H9 (cell line): ENCODE measurements around the gene CLRN1. TPM values are rescaled to one million over a fixed set of nuclear protein-coding genes. Genes with fewer than 3 reads are reported as not detected.

Experiments used
- DNase-seq: peaks from one replicate; pipeline ENCODE4 v3.0.0-alpha.2; 2017
- H2AFZ ChIP-seq: one replicate; pipeline ENCODE4 v1.6.1; 2013; ENCODE audit warnings: mild to moderate bottlenecking, low read length, control low read depth, moderate library complexity
- H2AK5ac ChIP-seq: 2 replicates; pipeline ENCODE4 v1.6.1; 2013; ENCODE audit warnings: low read length, control low read depth, mixed read lengths; ENCODE audit not compliant: insufficient read length
- H2BK120ac ChIP-seq: one replicate; pipeline ENCODE4 v1.6.1; 2013; ENCODE audit warnings: low read depth, mild to moderate bottlenecking, low read length, control low read depth, inconsistent platforms; ENCODE audit not compliant: poor library complexity, severe bottlenecking
- H2BK12ac ChIP-seq: 2 replicates; pipeline ENCODE4 v1.6.1; 2013; ENCODE audit warnings: low read length, control low read depth, mixed read lengths, low read depth; ENCODE audit not compliant: insufficient read length
- H2BK15ac ChIP-seq: 2 replicates; pipeline ENCODE4 v1.6.1; 2013; ENCODE audit warnings: low read depth, low read length, control low read depth
- H2BK20ac ChIP-seq: one replicate; pipeline ENCODE4 v1.6.1; 2013; ENCODE audit warnings: low read depth, mild to moderate bottlenecking, low read length, control low read depth, inconsistent platforms; ENCODE audit not compliant: poor library complexity, severe bottlenecking
- H2BK5ac ChIP-seq: 2 replicates; pipeline ENCODE4 v1.6.1; 2013; ENCODE audit warnings: low read length, control low read depth, mixed read lengths; ENCODE audit not compliant: insufficient read length
- H3K14ac ChIP-seq: 2 replicates; pipeline ENCODE4 v1.6.1; 2013; ENCODE audit warnings: low read length, control low read depth; ENCODE audit not compliant: insufficient read depth
- H3K18ac ChIP-seq: 2 replicates; pipeline ENCODE4 v1.6.1; 2013; ENCODE audit warnings: low read depth, mild to moderate bottlenecking, mixed read lengths, low read length, control low read depth; ENCODE audit not compliant: insufficient read length
- H3K23ac ChIP-seq: 2 replicates; pipeline ENCODE4 v1.6.1; 2013; ENCODE audit warnings: low read length, control low read depth, mixed read lengths, low read depth; ENCODE audit not compliant: insufficient read length
- H3K23me2 ChIP-seq: 2 replicates; pipeline ENCODE4 v1.6.1; 2013; ENCODE audit warnings: low read depth, mild to moderate bottlenecking, mixed read lengths, low read length, control low read depth; ENCODE audit not compliant: insufficient read length, poor library complexity, severe bottlenecking
- H3K27ac ChIP-seq: 2 replicates; pipeline ENCODE4 v1.5.1; 2013; ENCODE audit warnings: low read length, control low read depth, mixed read lengths, low read depth; ENCODE audit not compliant: insufficient read length
- H3K27me3 ChIP-seq: 2 replicates; pipeline ENCODE4 v1.6.1; 2013; ENCODE audit warnings: low read length, control low read depth, inconsistent platforms; ENCODE audit not compliant: insufficient read depth
- H3K4ac ChIP-seq: 2 replicates; pipeline ENCODE4 v1.6.1; 2013; ENCODE audit warnings: low read depth, mild to moderate bottlenecking, control low read depth, inconsistent platforms, low read length, moderate library complexity
- H3K4me1 ChIP-seq: 2 replicates; pipeline ENCODE4 v1.6.1; 2013; ENCODE audit warnings: low read length, control low read depth, inconsistent platforms; ENCODE audit not compliant: insufficient read depth
- H3K4me2 ChIP-seq: 2 replicates; pipeline ENCODE4 v1.6.1; 2013; ENCODE audit warnings: low read length, control low read depth, mixed read lengths; ENCODE audit not compliant: insufficient read length, insufficient read depth
- H3K56ac ChIP-seq: 2 replicates; pipeline ENCODE4 v1.6.1; 2013; ENCODE audit warnings: low read depth, mild to moderate bottlenecking, mixed read lengths, low read length, control low read depth; ENCODE audit not compliant: insufficient read length
- H3K79me1 ChIP-seq: 2 replicates; pipeline ENCODE4 v1.6.1; 2013; ENCODE audit warnings: low read depth, mild to moderate bottlenecking, moderate library complexity, low read length, control low read depth, inconsistent platforms; ENCODE audit not compliant: insufficient read depth, poor library complexity, severe bottlenecking
- H3K79me2 ChIP-seq: 2 replicates; pipeline ENCODE4 v1.6.1; 2013; ENCODE audit warnings: low read length, control low read depth, inconsistent platforms; ENCODE audit not compliant: insufficient read depth
- H3K9ac ChIP-seq: 2 replicates; pipeline ENCODE4 v1.6.1; 2013; ENCODE audit warnings: low read length, control low read depth, mixed read lengths; ENCODE audit not compliant: insufficient read length; ENCODE audit errors: extremely low read depth
- H3K9me3 ChIP-seq: one replicate; pipeline ENCODE4 v1.6.1; 2013; ENCODE audit warnings: low read depth, low read length, inconsistent platforms; ENCODE audit not compliant: control insufficient read depth
- H3T11ph ChIP-seq: one replicate; pipeline ENCODE4 v1.6.1; 2013; ENCODE audit warnings: mild to moderate bottlenecking, low read length, control low read depth, inconsistent platforms
- H4K20me1 ChIP-seq: one replicate; pipeline ENCODE4 v1.6.1; 2013; ENCODE audit not compliant: control insufficient read depth, insufficient read length, insufficient read depth
- H4K5ac ChIP-seq: 2 replicates; pipeline ENCODE4 v1.6.1; 2013; ENCODE audit warnings: low read depth, mild to moderate bottlenecking, mixed read lengths, low read length, control low read depth; ENCODE audit not compliant: insufficient read length
- H4K8ac ChIP-seq: replicated peaks from 2 replicates; pipeline ENCODE4 v1.6.1; 2013; ENCODE audit warnings: low read length, control low read depth, mixed read lengths, low read depth; ENCODE audit not compliant: insufficient read length
- H4K91ac ChIP-seq: 2 replicates; pipeline ENCODE4 v1.6.1; 2013; ENCODE audit warnings: low read depth, mild to moderate bottlenecking, moderate library complexity, mixed read lengths, low read length, control low read depth; ENCODE audit not compliant: insufficient read length
- H3K27ac Mint-ChIP-seq, 3 experiments: 2 replicates in 2 of 3; 3 replicates in 1 of 3; pipeline ENCODE4 v1.8.0; 2020 to 2021; ENCODE audit warnings: mixed read lengths in 3 of 3, mild to moderate bottlenecking in 1 of 3, moderate library complexity in 1 of 3
- H3K27me3 Mint-ChIP-seq: 2 replicates; pipeline ENCODE4 v1.8.0; 2021; ENCODE audit warnings: low read depth, mild to moderate bottlenecking, moderate library complexity, mixed read lengths
- H3K36me3 Mint-ChIP-seq, 3 experiments: 2 replicates in 2 of 3; 3 replicates in 1 of 3; pipeline ENCODE4 v1.8.0; 2020 to 2021; ENCODE audit warnings: low read depth in 3 of 3, mixed read lengths in 3 of 3; ENCODE audit not compliant: insufficient read depth in 1 of 3
- H3K4me1 Mint-ChIP-seq, 2 experiments: 2 replicates each; pipeline ENCODE4 v1.8.0; 2020; ENCODE audit warnings: mixed read lengths in 2 of 2
- H3K4me3 Mint-ChIP-seq, 2 experiments: 2 replicates in 1 of 2; 3 replicates in 1 of 2; pipeline ENCODE4 v1.8.0; 2020 to 2021; ENCODE audit warnings: mild to moderate bottlenecking in 2 of 2, mixed read lengths in 2 of 2, moderate library complexity in 1 of 2
- H3K9me3 Mint-ChIP-seq, 2 experiments: 2 replicates in 1 of 2; 3 replicates in 1 of 2; pipeline ENCODE4 v1.8.0; 2020; ENCODE audit warnings: mild to moderate bottlenecking in 2 of 2, mixed read lengths in 2 of 2, moderate library complexity in 1 of 2
- WGBS: extraction: QIAGEN DNeasy Blood & Tissue Kit; methylation state at CpG from one replicate; pipeline ENCODE4 v1.1.7; 2013; ENCODE audit warnings: missing lambda C conversion rate, low lambda C conversion rate, mixed read lengths; ENCODE audit not compliant: insufficient read length; ENCODE audit errors: extremely low coverage; 5-methylcytosine and 5-hydroxymethylcytosine counted together
- total RNA-seq: library from RNA; stranded (reverse); gene quantifications from 2 replicates; pipeline ENCODE4 v1.2.1, GENCODE V29; 2021
- TF ChIP-seq, protein P1 (sequence below): fragments of 200-600 bp; sonication (generic); conservative IDR thresholded peaks from 3 replicates; pipeline ENCODE4 v1.8.0; 2021; ENCODE audit warnings: antibody characterized with exemption, mild to moderate bottlenecking

Gene CLRN1
- total RNA-seq, 1 experiment from 2014 or later = not detected

DNA sequence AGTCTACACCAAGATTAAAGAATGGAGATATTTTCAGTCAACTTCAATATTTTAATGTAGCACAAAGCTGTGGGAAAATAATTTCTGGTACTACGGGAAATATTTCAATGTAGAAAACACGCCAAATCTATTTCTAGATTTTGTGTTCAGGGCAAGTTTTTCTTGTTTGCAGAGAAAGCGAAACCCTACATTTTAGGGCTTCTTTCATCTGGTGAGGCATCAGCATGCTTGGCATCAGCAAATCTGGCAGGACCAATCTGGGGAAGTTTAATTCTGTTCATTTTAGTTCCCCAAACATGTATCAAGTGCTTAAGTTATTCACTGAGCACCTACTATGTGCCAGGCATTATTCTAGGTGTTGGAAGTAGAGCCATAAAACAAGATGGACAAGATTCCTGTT lies 30.3 kb downstream of the CLRN1 start:
- Histone ChIP-seq H2BK20ac (no peak overlapping the region), H3K9me3 (no peaks in the 10 kb centered on the region), H4K8ac (no peak overlapping the region), H3K4me2 (no peak overlapping the region), H3K23me2 (no peaks in the 10 kb centered on the region), H4K91ac (no peak overlapping the region), H3K9ac (no peak overlapping the region), H3K27ac (no peak overlapping the region), H3K4ac (no peak overlapping the region), H2BK120ac (no peak overlapping the region), H3K14ac (no peak overlapping the region), H3T11ph (no peak overlapping the region), H3K4me1 (no peaks in the 10 kb centered on the region), H3K56ac (no peak overlapping the region), H3K27me3 (no peaks in the 10 kb centered on the region), H3K18ac (no peak overlapping the region), H2BK12ac (no peak overlapping the region), H3K79me2 (no peaks in the 10 kb centered on the region), H4K5ac (no peak overlapping the region), H2BK5ac (no peak overlapping the region), H2AK5ac (no peak overlapping the region), H3K79me1 (no peaks in the 10 kb centered on the region), H3K23ac (no peak overlapping the region), H2AFZ (no peak overlapping the region), H2BK15ac (no peak overlapping the region), H4K20me1 (no peaks in the 10 kb centered on the region)
- Mint-ChIP-seq H3K9me3 (no peaks in the 10 kb centered on the region; a peak in 1 of 5 replicates), H3K4me1 (no peaks in the 10 kb centered on the region), H3K27ac (no peak overlapping the region), H3K36me3 (no peaks in the 10 kb centered on the region), H3K4me3 (no peak overlapping the region), H3K27me3 (no peaks in the 10 kb centered on the region)
- WGBS = no CpG with 5 or more reads among the region's 3 CpGs
- TF ChIP-seq, protein P1, sequence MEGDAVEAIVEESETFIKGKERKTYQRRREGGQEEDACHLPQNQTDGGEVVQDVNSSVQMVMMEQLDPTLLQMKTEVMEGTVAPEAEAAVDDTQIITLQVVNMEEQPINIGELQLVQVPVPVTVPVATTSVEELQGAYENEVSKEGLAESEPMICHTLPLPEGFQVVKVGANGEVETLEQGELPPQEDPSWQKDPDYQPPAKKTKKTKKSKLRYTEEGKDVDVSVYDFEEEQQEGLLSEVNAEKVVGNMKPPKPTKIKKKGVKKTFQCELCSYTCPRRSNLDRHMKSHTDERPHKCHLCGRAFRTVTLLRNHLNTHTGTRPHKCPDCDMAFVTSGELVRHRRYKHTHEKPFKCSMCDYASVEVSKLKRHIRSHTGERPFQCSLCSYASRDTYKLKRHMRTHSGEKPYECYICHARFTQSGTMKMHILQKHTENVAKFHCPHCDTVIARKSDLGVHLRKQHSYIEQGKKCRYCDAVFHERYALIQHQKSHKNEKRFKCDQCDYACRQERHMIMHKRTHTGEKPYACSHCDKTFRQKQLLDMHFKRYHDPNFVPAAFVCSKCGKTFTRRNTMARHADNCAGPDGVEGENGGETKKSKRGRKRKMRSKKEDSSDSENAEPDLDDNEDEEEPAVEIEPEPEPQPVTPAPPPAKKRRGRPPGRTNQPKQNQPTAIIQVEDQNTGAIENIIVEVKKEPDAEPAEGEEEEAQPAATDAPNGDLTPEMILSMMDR = no peak
- no peak for DNase-seq
